Measurements from ENCODE around the gene WDR90.

WDR90 gene

DNA sequence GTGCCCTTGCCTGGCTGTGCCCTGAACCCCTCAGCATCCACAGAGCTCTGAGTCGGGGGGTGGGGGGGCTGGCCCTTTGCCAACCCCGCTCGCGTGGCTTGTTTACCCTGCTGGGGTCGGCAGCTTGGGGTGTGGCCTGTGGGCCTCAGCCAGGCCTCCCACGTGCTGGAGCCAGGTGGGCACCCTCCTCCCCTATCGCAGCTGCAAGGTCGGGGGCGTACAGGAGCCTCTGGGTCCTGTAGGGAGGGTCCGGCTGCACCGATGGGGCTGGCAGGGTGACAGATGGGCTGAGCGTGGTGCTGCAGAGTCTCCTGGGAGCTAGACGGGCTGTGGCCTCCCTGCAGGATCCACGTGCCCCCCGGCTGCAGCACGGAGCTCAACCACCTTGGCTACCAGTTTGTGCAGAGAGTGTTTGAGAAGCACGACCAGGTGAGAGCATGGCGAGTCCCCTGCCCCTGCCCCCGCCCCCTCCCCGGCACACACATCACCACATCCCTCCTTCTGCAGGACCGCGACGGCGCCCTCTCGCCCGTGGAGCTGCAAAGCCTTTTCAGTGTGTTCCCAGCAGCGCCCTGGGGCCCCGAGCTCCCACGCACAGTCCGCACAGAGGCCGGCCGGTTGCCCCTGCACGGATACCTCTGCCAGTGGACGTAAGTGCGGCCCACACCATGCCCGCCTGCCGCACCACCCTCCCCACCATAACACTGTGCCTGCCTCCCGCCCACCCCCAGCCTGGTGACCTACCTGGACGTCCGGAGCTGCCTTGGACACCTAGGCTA is 22.4 kb downstream of the WDR90 start:
- DNase-seq (ENCODE audit: low spot score): no peak
- in situ Hi-C loops (cut with MboI; ENCODE audit: low pct_unique_long_range_greater_than_20kb, low sequenced_read_pairs, unreplicated experiment): no loop called here
- no peak for TF ChIP-seq CTCF (IDR thresholded peaks at IDR 0.05; ENCODE audit: extremely low read depth, insufficient read depth, missing control alignments)

GRCh38 chr16:672371-672770 is 23.2 kb downstream of the WDR90 start:
- TF ChIP-seq CTCF (IDR thresholded peaks at IDR 0.05; ENCODE audit: extremely low read depth, insufficient read depth, missing control alignments): no peak
- in situ Hi-C loops (cut with MboI; ENCODE audit: low pct_unique_long_range_greater_than_20kb, low sequenced_read_pairs, unreplicated experiment): no loop called here
- no peak for DNase-seq (ENCODE audit: low spot score)

DNA sequence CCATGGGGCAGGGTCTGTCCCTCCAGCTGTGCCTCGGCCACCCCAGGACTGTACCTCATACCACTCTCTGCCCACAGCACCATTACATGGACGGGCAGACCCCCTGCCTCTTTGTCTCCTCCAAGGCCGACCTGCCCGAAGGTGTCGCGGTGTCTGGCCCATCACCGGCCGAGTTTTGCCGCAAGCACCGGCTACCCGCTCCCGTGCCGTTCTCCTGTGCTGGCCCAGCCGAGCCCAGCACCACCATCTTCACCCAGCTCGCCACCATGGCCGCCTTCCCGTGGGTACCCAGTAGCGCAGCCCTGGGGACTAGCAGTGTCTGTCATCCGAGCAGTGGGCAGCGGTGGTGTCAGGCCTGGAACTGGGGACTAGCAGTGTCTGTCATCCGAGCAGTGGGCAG is 23.7 kb downstream of the WDR90 start:
- in situ Hi-C loops (cut with MboI; ENCODE audit: low pct_unique_long_range_greater_than_20kb, low sequenced_read_pairs, unreplicated experiment): no loop called here
- DNase-seq (ENCODE audit: low spot score): no peak
- no peak for TF ChIP-seq CTCF (IDR thresholded peaks at IDR 0.05; ENCODE audit: extremely low read depth, insufficient read depth, missing control alignments)

- TF ChIP-seq CTCF (IDR thresholded peaks at IDR 0.05; ENCODE audit: extremely low read depth, insufficient read depth, missing control alignments): no peak
- in situ Hi-C loops (cut with MboI; ENCODE audit: low pct_unique_long_range_greater_than_20kb, low sequenced_read_pairs, unreplicated experiment): no loop called here
- DNase-seq (ENCODE audit: low spot score): no peak
These were observed 24.3 kb downstream of the WDR90 start for GRCh38 chr16:673399-673991.

GRCh38 chr16:674214-674881 is 25.2 kb downstream of the WDR90 start:
- no peak for DNase-seq (ENCODE audit: low spot score)
- no peak for TF ChIP-seq CTCF (IDR thresholded peaks at IDR 0.05; ENCODE audit: extremely low read depth, insufficient read depth, missing control alignments)
- in situ Hi-C loops (cut with MboI; ENCODE audit: low pct_unique_long_range_greater_than_20kb, low sequenced_read_pairs, unreplicated experiment): no loop called here

DNA sequence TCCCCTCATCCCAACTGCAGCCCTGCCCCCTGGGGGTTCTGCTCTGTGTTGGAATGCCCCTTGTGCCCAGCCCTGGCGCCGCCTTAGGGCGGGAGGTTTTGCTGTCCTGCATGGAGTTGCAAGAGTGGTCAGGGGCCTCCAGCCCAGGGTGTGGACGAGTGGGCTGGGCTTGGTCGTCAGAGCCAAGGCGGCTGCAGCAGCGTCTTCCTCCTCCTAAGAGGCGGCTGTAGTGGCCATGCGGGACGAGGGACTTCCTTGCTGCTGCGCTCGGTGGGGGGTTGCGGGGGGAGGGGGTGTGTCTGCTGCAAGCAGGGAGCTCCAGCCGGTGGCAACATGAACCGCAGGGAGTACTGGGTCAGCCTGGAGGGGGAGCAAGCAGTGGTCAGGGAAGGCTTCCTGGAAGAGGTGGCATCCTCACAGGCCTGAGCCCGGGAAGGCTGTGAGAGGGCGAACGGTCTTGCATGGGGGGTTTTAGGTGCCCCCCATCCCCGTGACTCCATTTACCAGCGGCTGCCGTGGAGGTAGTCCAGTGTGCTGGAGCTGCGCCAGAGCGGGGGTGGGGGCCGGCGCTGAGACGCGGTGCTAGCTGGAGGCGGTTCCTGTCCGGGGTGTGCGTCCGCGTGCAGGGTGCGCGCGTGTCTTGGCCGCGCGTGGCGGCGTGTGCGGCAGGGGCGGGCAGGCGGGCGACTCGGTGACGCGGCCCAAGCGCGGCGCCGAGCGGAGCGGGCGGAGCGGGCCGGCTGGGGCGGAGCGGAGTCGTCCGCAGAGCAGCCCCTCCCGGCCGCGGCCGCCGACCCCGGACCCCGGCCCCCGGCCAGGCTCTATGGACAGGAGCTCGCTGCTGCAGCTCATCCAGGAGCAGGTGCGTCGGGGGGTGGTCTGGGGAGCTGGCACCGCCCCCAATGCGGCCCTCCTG is 26.1 kb downstream of the WDR90 start, which contains the start of gene RHBDL1:
TSS of gene RHBDL1 (plus strand) at position 704 of the 916 bp plus-strand sequence. CDS start at position 824, 120 bp downstream.
- no peak for TF ChIP-seq CTCF (IDR thresholded peaks at IDR 0.05; ENCODE audit: extremely low read depth, insufficient read depth, missing control alignments)
- in situ Hi-C loops (cut with MboI; ENCODE audit: low pct_unique_long_range_greater_than_20kb, low sequenced_read_pairs, unreplicated experiment): no loop called here
- DNase-seq (ENCODE audit: low spot score): no peak
